Spleen (tissue), 11 donors: ENCODE results near the gene NRCAM. TPM values are rescaled to one million over a fixed set of nuclear protein-coding genes. Genes with fewer than 3 reads are reported as not detected.
A peak's percentile ranks its signal among the peaks of the same experiment; 100 is the strongest.

Source experiments
- DNase-seq: peaks from one replicate; pipeline ENCODE4 v3.0.0-alpha.2; 2020
- H3K27ac ChIP-seq, 8 donors: fragments of 200-600 bp; sonication (generic) in 7 of 8; 1 replicate in 4 of 8; 2 replicates in 4 of 8; pipeline versions ENCODE4 v1.5.0 to v1.8.0; 2016 to 2021; ENCODE audit warnings: inconsistent platforms in 4 of 8, mild to moderate bottlenecking in 4 of 8, moderate library complexity in 1 of 8
- H3K27me3 ChIP-seq, 7 donors: fragments of 200-600 bp; sonication (generic) in 6 of 7; replicated peaks in 1 of 7; 1 replicate in 4 of 7; 2 replicates in 3 of 7; pipeline versions ENCODE4 v1.5.0 to v1.8.0; 2016 to 2021; ENCODE audit warnings: inconsistent platforms in 3 of 7, mild to moderate bottlenecking in 1 of 7
- H3K36me3 ChIP-seq, 6 donors: fragments of 200-600 bp; sonication (generic) in 5 of 6; 1 replicate in 4 of 6; 2 replicates in 2 of 6; pipeline versions ENCODE4 v1.5.0 to v1.8.0; 2016 to 2021; ENCODE audit warnings: inconsistent platforms in 2 of 6
- H3K4me1 ChIP-seq, 6 donors: fragments of 200-600 bp; sonication (generic) in 5 of 6; 1 replicate in 3 of 6; 2 replicates in 3 of 6; pipeline versions ENCODE4 v1.5.0 to v1.8.0; 2016 to 2021; ENCODE audit warnings: inconsistent platforms in 3 of 6
- H3K4me3 ChIP-seq, 8 donors: fragments of 200-600 bp; sonication (generic) in 7 of 8; 1 replicate in 4 of 8; 2 replicates in 4 of 8; pipeline versions ENCODE4 v1.5.0 to v1.8.0; 2016 to 2021; ENCODE audit warnings: inconsistent platforms in 4 of 8, mild to moderate bottlenecking in 4 of 8, moderate library complexity in 2 of 8
- H3K9me3 ChIP-seq, 8 donors: fragments of 200-600 bp; sonication (generic) in 7 of 8; 1 replicate in 4 of 8; 2 replicates in 4 of 8; pipeline versions ENCODE4 v1.5.0 to v1.8.0; 2016 to 2021; ENCODE audit warnings: inconsistent platforms in 4 of 8
- CTCF ChIP-seq, 11 experiments: fragments of 200-600 bp in 7 of 11; fragments of 450-650 bp in 4 of 11; sonication (generic) in 4 of 11; IDR thresholded peaks in 8 of 11; conservative IDR thresholded peaks in 3 of 11; 1 replicate in 7 of 11; 2 replicates in 4 of 11; pipeline versions ENCODE4 v1.4.0 to v1.8.0; 2016 to 2021; ENCODE audit warnings: antibody characterized with exemption in 11 of 11, inconsistent platforms in 4 of 11, mild to moderate bottlenecking in 1 of 11
- POLR2A ChIP-seq, 3 donors: fragments of 450-650 bp; IDR thresholded peaks; one replicate each; pipeline ENCODE4 v1.5.1; 2017; ENCODE audit warnings: antibody characterized with exemption in 3 of 3, mild to moderate bottlenecking in 1 of 3
- POLR2AphosphoS5 ChIP-seq, 3 donors: sonication (generic); formaldehyde crosslinking; IDR thresholded peaks; one replicate each; pipeline ENCODE4 v1.5.1; 2017; ENCODE audit warnings: antibody characterized with exemption in 3 of 3
- WGBS, 5 donors: extraction: QIAGEN DNeasy Blood & Tissue Kit in 3 of 5; methylation state at CpG; one replicate each; pipeline versions ENCODE4 v1.1.5 to v1.1.7; 2013 to 2018; 5-methylcytosine and 5-hydroxymethylcytosine counted together
- intact Hi-C: fragments of 100-400 bp; cut with DNase I; formaldehyde crosslinking; loops from one replicate; pipeline ENCODE4 v1.15.0; 2023; ENCODE audit warnings: low total_unique reads
- polyA plus RNA-seq, 3 donors: library from polyadenylated mRNA; stranded (reverse); fragments of 200-250 nt; gene quantifications; one replicate each; pipeline ENCODE4 v1.2.1, GENCODE V29; 2013
- total RNA-seq, 7 donors: library from RNA; depleted of rRNA in 3 of 7; stranded (reverse); fragments of >200 nt in 3 of 7; fragmentation: NEBNext Ultra II Directional in 4 of 7; extraction: Animal tissue kit (Norgen Biotek cat#: 25700) in 4 of 7; gene quantifications; one replicate each; pipeline versions ENCODE4 v1.1.0 to v1.2.1, GENCODE V29; 2016 to 2021
- donor health status: healthy with polysubstance abuse.
- donor health status: DM: no; HTN: no; CAD: no; lungs with moderate emphysema.
- donor health status: DM: no; HTN: no; CAD: no.
- donor health status: Bipolar disorder and iron deficiency.
- donor health status: healthy.
- donor health status: DM: no; HTN: no; CAD: no.
- donor health status: DM: yes; HTN: yes; CAD: no.

NRCAM gene
- total and polyA plus RNA-seq, 10 donors: 4.1 to 88.5 (median 15.0) TPM

- Histone ChIP-seq H3K9me3 (no peaks in the 10 kb centered on the region), H3K27me3 (no peaks in the 10 kb centered on the region), H3K27ac (no peak overlapping the region), H3K36me3 (no peaks in the 10 kb centered on the region), H3K4me1 (peaks cover 10 to 26% (median 16%) of the 10 kb centered on the region in 6 donors), H3K4me3 (no peak overlapping the region)
- intact Hi-C loops: no loop called here
- no peak for DNase-seq
- TF ChIP-seq CTCF (IDR thresholded peaks at IDR 0.05 in 8 of 11, conservative IDR thresholded peaks at IDR 0.05 in 3 of 11) (no peak), POLR2A (IDR thresholded peaks at IDR 0.05) (no peak), POLR2AphosphoS5 (IDR thresholded peaks at IDR 0.05) (no peak)
- WGBS, 5 donors: 87 to 96% (median 88%) methylated on average over 1 of the region's 1 CpG
Measured at GRCh38 chr7:108291152-108291508, 165.1 kb downstream of the NRCAM start.

- intact Hi-C loops: no loop called here
- H3K36me3 ChIP-seq: no peaks in the 10 kb centered on the region
- no peak overlapping the region for H3K4me3 ChIP-seq
- no peak for DNase-seq
- TF ChIP-seq POLR2A (IDR thresholded peaks at IDR 0.05) (no peak), POLR2AphosphoS5 (IDR thresholded peaks at IDR 0.05) (no peak), CTCF (IDR thresholded peaks at IDR 0.05 in 8 of 11, conservative IDR thresholded peaks at IDR 0.05 in 3 of 11) (no peak)
- peaks cover 10 to 26% (median 16%) of the 10 kb centered on the region in 6 donors for H3K4me1 ChIP-seq
- H3K27me3 ChIP-seq: no peaks in the 10 kb centered on the region
- no peaks in the 10 kb centered on the region for H3K9me3 ChIP-seq
- WGBS, 5 donors: 66 to 81% (median 77%) methylated on average over 7 of the region's 7 CpGs
- peak overlapping the region in 1 of 8 donors; percentile 26 for H3K27ac ChIP-seq
Measured at GRCh38 chr7:108290459-108291151, 165.6 kb downstream of the NRCAM start.

GRCh38 chr7:108289852-108290251, 166.4 kb downstream of the NRCAM start:
- WGBS, 5 donors: 82 to 89% (median 84%) methylated on average over 1 of the region's 1 CpG
- H3K4me3 ChIP-seq: no peak overlapping the region
- H3K36me3 ChIP-seq: no peaks in the 10 kb centered on the region
- intact Hi-C loops: no loop called here
- H3K27ac ChIP-seq: peak overlapping the region in 1 of 8 donors; percentile 26
- H3K27me3 ChIP-seq: no peaks in the 10 kb centered on the region
- no peak for TF ChIP-seq POLR2A (IDR thresholded peaks at IDR 0.05)
- TF ChIP-seq CTCF (IDR thresholded peaks at IDR 0.05 in 8 of 11, conservative IDR thresholded peaks at IDR 0.05 in 3 of 11): no peak
- TF ChIP-seq POLR2AphosphoS5 (IDR thresholded peaks at IDR 0.05): no peak
- DNase-seq: no peak
- H3K4me1 ChIP-seq: peaks cover 8 to 23% (median 14%) of the 10 kb centered on the region in 6 donors
- no peaks in the 10 kb centered on the region for H3K9me3 ChIP-seq

- Histone ChIP-seq H3K27me3 (no peaks in the 10 kb centered on the region), H3K36me3 (no peaks in the 10 kb centered on the region), H3K4me3 (no peak overlapping the region), H3K9me3 (no peaks in the 10 kb centered on the region), H3K4me1 (peaks cover 0 to 5% (median under 1%) of the 10 kb centered on the region in 6 donors), H3K27ac (no peak overlapping the region)
- intact Hi-C loops: no loop called here
- TF ChIP-seq POLR2AphosphoS5 (IDR thresholded peaks at IDR 0.05): no peak
- TF ChIP-seq POLR2A (IDR thresholded peaks at IDR 0.05): no peak
- no peak for TF ChIP-seq CTCF (IDR thresholded peaks at IDR 0.05 in 8 of 11, conservative IDR thresholded peaks at IDR 0.05 in 3 of 11)
- WGBS, 5 donors: 90 to 100% (median 97%) methylated on average over 3 of the region's 3 CpGs
- no peak for DNase-seq
Measured at GRCh38 chr7:108287857-108288256, 168.4 kb downstream of the NRCAM start.
